ENCODE data around the gene TADA2B.
A peak's percentile ranks its signal among the peaks of the same experiment; 100 is the strongest.
"Not testable (repeated sequence)": the region's sequence is repeated elsewhere in the genome, so short reads cannot be mapped to it uniquely, and the experiment has no call there.

The TADA2B gene

GRCh38 chr4:7060346-7061150 is 17.4 kb downstream of the TADA2B start:
- no peak for DNase-seq

GRCh38 chr4:7061815-7062214 is 18.6 kb downstream of the TADA2B start:
- no peak for DNase-seq

GRCh38 chr4:7062816-7063215 is 19.6 kb downstream of the TADA2B start:
- DNase-seq, result no peak

GRCh38 chr4:7063362-7063761 is 20.2 kb downstream of the TADA2B start:
- no peak for DNase-seq

- DNase-seq, result no peak
Measured at GRCh38 chr4:7066006-7066405, 22.8 kb downstream of the TADA2B start.

GRCh38 chr4:7066493-7066892 is 23.3 kb downstream of the TADA2B start:
- DNase-seq, result no peak

- no peak for DNase-seq
Measured at GRCh38 chr4:7067126-7067451, 23.9 kb downstream of the TADA2B start.

- peak; percentile 93 for DNase-seq
Measured at GRCh38 chr4:7067452-7068278, 24.5 kb downstream of the TADA2B start, which contains the start of gene GRPEL1. GRPEL1 (minus strand) TSS chr4:7068064; CDS start chr4:7068032, 32 bp downstream.

- no peak for DNase-seq
Measured at GRCh38 chr4:7068279-7068842, 25.2 kb downstream of the TADA2B start.

GRCh38 chr4:7068883-7069282 is 25.7 kb downstream of the TADA2B start:
- DNase-seq, result no peak

- DNase-seq, result peak; percentile 54
Measured at GRCh38 chr4:7070729-7071511, 27.7 kb downstream of the TADA2B start.

GRCh38 chr4:7073059-7073458 is 29.9 kb downstream of the TADA2B start:
- no peak for DNase-seq

GRCh38 chr4:7073526-7074390 is 30.6 kb downstream of the TADA2B start:
- DNase-seq, result peak; percentile 3

GRCh38 chr4:7074426-7074825 is 31.3 kb downstream of the TADA2B start:
- no peak for DNase-seq

GRCh38 chr4:7075962-7076695 is 33.0 kb downstream of the TADA2B start:
- no peak for DNase-seq

- DNase-seq, result no peak
Measured at GRCh38 chr4:7076696-7077082, 33.5 kb downstream of the TADA2B start.

- DNase-seq, result no peak
Measured at GRCh38 chr4:7077371-7077770, 34.2 kb downstream of the TADA2B start.

- no peak for DNase-seq
Measured at GRCh38 chr4:7078025-7078424, 34.9 kb downstream of the TADA2B start.

GRCh38 chr4:7079483-7079882 is 36.3 kb downstream of the TADA2B start:
- not testable (repeated sequence) for DNase-seq

GRCh38 chr4:7079909-7080308 is 36.7 kb downstream of the TADA2B start:
- DNase-seq, result not testable (repeated sequence)

Data from NCI-H748 treated with DMSO at 0.1 percent for 48 hours (cell line).